ENCODE measurements around the gene TSEN54.
"Not testable (repeated sequence)": the region's sequence is repeated elsewhere in the genome, so short reads cannot be mapped to it uniquely, and the experiment has no call there.

The TSEN54 gene

GRCh38 chr17:75516255-75516618 lies at the start of gene TSEN54:
Gene TSEN54, plus strand, starts transcription at chr17:75516528. Its CDS starts 33 bp downstream, at chr17:75516561.
- peak; percentile 86 for DNase-seq (ENCODE audit: low read depth, low spot score)

- no peak for DNase-seq (ENCODE audit: low read depth, low spot score)
These were observed 48.0 kb upstream of the TSEN54 start for GRCh38 chr17:75468291-75468754.

- DNase-seq (ENCODE audit: low read depth, low spot score): no peak
These were observed 47.5 kb upstream of the TSEN54 start for GRCh38 chr17:75468779-75469373.

- DNase-seq (ENCODE audit: low read depth, low spot score): no peak
These were observed 45.1 kb upstream of the TSEN54 start for GRCh38 chr17:75471207-75471606.

- DNase-seq (ENCODE audit: low read depth, low spot score): no peak
These were observed 44.2 kb upstream of the TSEN54 start for GRCh38 chr17:75472119-75472518.

GRCh38 chr17:75473246-75473645 lies 43.1 kb upstream of the TSEN54 start:
- DNase-seq (ENCODE audit: low read depth, low spot score): no peak

- DNase-seq (ENCODE audit: low read depth, low spot score): no peak
These were observed 41.6 kb upstream of the TSEN54 start for GRCh38 chr17:75474736-75475135.

- no peak for DNase-seq (ENCODE audit: low read depth, low spot score)
These were observed 41.0 kb upstream of the TSEN54 start for GRCh38 chr17:75475144-75475835.

- no peak for DNase-seq (ENCODE audit: low read depth, low spot score)
These were observed 40.5 kb upstream of the TSEN54 start for GRCh38 chr17:75475851-75476250.

GRCh38 chr17:75476271-75476671 lies 40.1 kb upstream of the TSEN54 start:
- DNase-seq (ENCODE audit: low read depth, low spot score): no peak

- DNase-seq (ENCODE audit: low read depth, low spot score): no peak
These were observed 39.4 kb upstream of the TSEN54 start for GRCh38 chr17:75476752-75477489.

- not testable (repeated sequence) for DNase-seq (ENCODE audit: low read depth, low spot score)
These were observed 38.9 kb upstream of the TSEN54 start for GRCh38 chr17:75477490-75477862.

GRCh38 chr17:75478508-75478907 lies 37.8 kb upstream of the TSEN54 start:
- no peak for DNase-seq (ENCODE audit: low read depth, low spot score)

- no peak for DNase-seq (ENCODE audit: low read depth, low spot score)
These were observed 36.0 kb upstream of the TSEN54 start for GRCh38 chr17:75480281-75480680.

- no peak for DNase-seq (ENCODE audit: low read depth, low spot score)
These were observed 34.9 kb upstream of the TSEN54 start for GRCh38 chr17:75481194-75482068.

GRCh38 chr17:75482098-75482942 lies 34.0 kb upstream of the TSEN54 start:
- DNase-seq (ENCODE audit: low read depth, low spot score): no peak

- DNase-seq (ENCODE audit: low read depth, low spot score): no peak
These were observed 30.6 kb upstream of the TSEN54 start for GRCh38 chr17:75485688-75486087.

- DNase-seq (ENCODE audit: low read depth, low spot score): no peak
These were observed 30.2 kb upstream of the TSEN54 start for GRCh38 chr17:75486151-75486550.

- no peak for DNase-seq (ENCODE audit: low read depth, low spot score)
These were observed 29.4 kb upstream of the TSEN54 start for GRCh38 chr17:75486951-75487350.

- DNase-seq (ENCODE audit: low read depth, low spot score): no peak
These were observed 28.8 kb upstream of the TSEN54 start for GRCh38 chr17:75487351-75488070.
